UCSD-AML1 (cell line): ENCODE data around the gene RGS7.
"Not testable (repeated sequence)": the region's sequence is repeated elsewhere in the genome, so short reads cannot be mapped to it uniquely, and the experiment has no call there.

Experiments used
- DNase-seq: peaks from one replicate; lab custom pipeline; 2025; ENCODE audit not compliant: unreplicated experiment; lab: John Stamatoyannopoulos, UW

RGS7 gene

GRCh38 chr1:240936911-240937668 lies 419.9 kb downstream of the RGS7 start:
- DNase-seq = no peak

- no peak for DNase-seq
These were observed 421.1 kb downstream of the RGS7 start for GRCh38 chr1:240935920-240936319.

- DNase-seq = no peak
These were observed 426.0 kb downstream of the RGS7 start for GRCh38 chr1:240931031-240931430.

GRCh38 chr1:240928265-240928664 lies 428.7 kb downstream of the RGS7 start:
- DNase-seq = no peak

GRCh38 chr1:240927821-240928220 lies 429.2 kb downstream of the RGS7 start:
- no peak for DNase-seq

- no peak for DNase-seq
These were observed 431.7 kb downstream of the RGS7 start for GRCh38 chr1:240925273-240925672.

GRCh38 chr1:240917976-240918375 lies 439.0 kb downstream of the RGS7 start:
- no peak for DNase-seq

- no peak for DNase-seq
These were observed 442.5 kb downstream of the RGS7 start for GRCh38 chr1:240914506-240914905.

GRCh38 chr1:240912821-240913220 lies 444.2 kb downstream of the RGS7 start:
- no peak for DNase-seq

GRCh38 chr1:240909701-240910457 lies 447.1 kb downstream of the RGS7 start:
- no peak for DNase-seq

- DNase-seq = no peak
These were observed 450.5 kb downstream of the RGS7 start for GRCh38 chr1:240906477-240906876.

- DNase-seq = no peak
These were observed 451.7 kb downstream of the RGS7 start for GRCh38 chr1:240905225-240905765.

- DNase-seq = not testable (repeated sequence)
These were observed 461.6 kb downstream of the RGS7 start for GRCh38 chr1:240895424-240895823.

- no peak for DNase-seq
These were observed 468.3 kb downstream of the RGS7 start for GRCh38 chr1:240888787-240889048.

GRCh38 chr1:240888039-240888786 lies 468.8 kb downstream of the RGS7 start:
- DNase-seq = peak; percentile 10

- DNase-seq = no peak
These were observed 473.5 kb downstream of the RGS7 start for GRCh38 chr1:240883490-240883889.

- DNase-seq = not testable (repeated sequence)
These were observed 474.2 kb downstream of the RGS7 start for GRCh38 chr1:240882656-240883308.

- no peak for DNase-seq
These were observed 478.4 kb downstream of the RGS7 start for GRCh38 chr1:240878631-240879030.

- no peak for DNase-seq
These were observed 479.4 kb downstream of the RGS7 start for GRCh38 chr1:240877605-240878004.

GRCh38 chr1:240876071-240876470 lies 480.9 kb downstream of the RGS7 start:
- DNase-seq = no peak

- no peak for DNase-seq
These were observed 487.9 kb downstream of the RGS7 start for GRCh38 chr1:240869071-240869470.
